ENCODE data around the gene PA2G4. TPM values are rescaled to one million over a fixed set of nuclear protein-coding genes. Genes with fewer than 3 reads are reported as not detected.

The PA2G4 gene
- total and polyA plus RNA-seq, 2 experiments from 2014 or later, result 87.9 to 102 TPM

GRCh38 chr12:56152132-56152755 is 47.9 kb downstream of the PA2G4 start, which contains the start of gene MYL6B:
MYL6B (plus strand) TSS chr12:56152587; CDS start chr12:56153919, 1,332 bp downstream.
- Histone ChIP-seq H3K36me3 (replicated peaks; ENCODE audit: insufficient read depth, low read depth) (no peaks in the 10 kb centered on the region), H2AFZ (peak within 1 kb of the TSS; percentile 82), H3K9me3 (ENCODE audit: low read depth) (no peaks in the 10 kb centered on the region), H3K27me3 (no peaks in the 10 kb centered on the region), H3K4me2 (peak within 1 kb of the TSS; percentile 91), H3K9me2 (replicated peaks; ENCODE audit: insufficient read depth) (no peaks in the 10 kb centered on the region), H3K79me2 (peaks cover 19% of the 10 kb centered on the region), H3K4me1 (ENCODE audit: insufficient read depth) (peaks cover 20% of the 10 kb centered on the region), H3K27ac (peak within 1 kb of the TSS; percentile 95), H3K4me3 (peak within 1 kb of the TSS; percentile 76), H4K20me1 (ENCODE audit: insufficient read depth, poor library complexity, severe bottlenecking) (no peaks in the 10 kb centered on the region)
- TF ChIP-seq EZH2phosphoT487 (IDR thresholded peaks at IDR 0.05; ENCODE audit: low read depth, severe bottlenecking, unreplicated experiment) (no peak), EZH2 (IDR thresholded peaks at IDR 0.05; ENCODE audit: borderline replicate concordance) (no peak), CTCF (IDR thresholded peaks at IDR 0.05; ENCODE audit: poor library complexity) (no peak)
- WGBS (ENCODE audit: low lambda C conversion rate, missing lambda C conversion rate), result under 1% methylated on average over 22 of the region's 37 CpGs
- peak; percentile 96 for DNase-seq (ENCODE audit: low spot score)

GRCh38 chr12:56152756-56153677 is 48.7 kb downstream of the PA2G4 start:
- H3K4me3 ChIP-seq, result peak overlapping the region; percentile 28
- TF ChIP-seq CTCF (IDR thresholded peaks at IDR 0.05; ENCODE audit: poor library complexity) (no peak), EZH2phosphoT487 (IDR thresholded peaks at IDR 0.05; ENCODE audit: low read depth, severe bottlenecking, unreplicated experiment) (no peak), EZH2 (IDR thresholded peaks at IDR 0.05; ENCODE audit: borderline replicate concordance) (no peak)
- no peaks in the 10 kb centered on the region for H3K27me3 ChIP-seq
- H3K9me2 ChIP-seq (replicated peaks; ENCODE audit: insufficient read depth), result no peaks in the 10 kb centered on the region
- no peak for DNase-seq (ENCODE audit: low spot score)
- H3K79me2 ChIP-seq, result peaks cover 19% of the 10 kb centered on the region
- peak overlapping the region; percentile 21 for H2AFZ ChIP-seq
- no peaks in the 10 kb centered on the region for H3K9me3 ChIP-seq (ENCODE audit: low read depth)
- peak overlapping the region; percentile 10 for H3K27ac ChIP-seq
- H4K20me1 ChIP-seq (ENCODE audit: insufficient read depth, poor library complexity, severe bottlenecking), result no peaks in the 10 kb centered on the region
- peaks cover 20% of the 10 kb centered on the region for H3K4me1 ChIP-seq (ENCODE audit: insufficient read depth)
- WGBS (ENCODE audit: low lambda C conversion rate, missing lambda C conversion rate), result 7% methylated on average over 8 of the region's 8 CpGs
- peak overlapping the region; percentile 91 for H3K4me2 ChIP-seq
- no peaks in the 10 kb centered on the region for H3K36me3 ChIP-seq (replicated peaks; ENCODE audit: insufficient read depth, low read depth)

- Histone ChIP-seq H3K27ac (peak overlapping the region; percentile 10), H3K9me3 (ENCODE audit: low read depth) (no peaks in the 10 kb centered on the region), H3K27me3 (no peaks in the 10 kb centered on the region), H3K36me3 (replicated peaks; ENCODE audit: insufficient read depth, low read depth) (no peaks in the 10 kb centered on the region), H2AFZ (no peak overlapping the region), H3K4me3 (no peak overlapping the region), H4K20me1 (ENCODE audit: insufficient read depth, poor library complexity, severe bottlenecking) (no peaks in the 10 kb centered on the region), H3K4me1 (ENCODE audit: insufficient read depth) (peaks cover 20% of the 10 kb centered on the region), H3K79me2 (peaks cover 23% of the 10 kb centered on the region), H3K9me2 (replicated peaks; ENCODE audit: insufficient read depth) (no peaks in the 10 kb centered on the region), H3K4me2 (peak overlapping the region; percentile 91)
- no peak for DNase-seq (ENCODE audit: low spot score)
- 75% methylated on average over 4 of the region's 5 CpGs for WGBS (ENCODE audit: low lambda C conversion rate, missing lambda C conversion rate)
- no peak for TF ChIP-seq CTCF (IDR thresholded peaks at IDR 0.05; ENCODE audit: poor library complexity)
- TF ChIP-seq EZH2phosphoT487 (IDR thresholded peaks at IDR 0.05; ENCODE audit: low read depth, severe bottlenecking, unreplicated experiment), result no peak
- no peak for TF ChIP-seq EZH2 (IDR thresholded peaks at IDR 0.05; ENCODE audit: borderline replicate concordance)
These were observed 49.3 kb downstream of the PA2G4 start for GRCh38 chr12:56153678-56154065.
